Bronchial epithelial cell (primary cell): ENCODE data around the gene RAMAC. TPM values are rescaled to one million over a fixed set of nuclear protein-coding genes. Genes with fewer than 3 reads are reported as not detected.
A peak's percentile ranks its signal among the peaks of the same experiment; 100 is the strongest.

Experiments used
- DNase-seq: peaks from one replicate; pipeline ENCODE4 v3.0.0-alpha.2; 2010; ENCODE audit warnings: low read depth
- FAIRE-seq: peaks from 2 replicates; lab custom pipeline; 2011; peaks lifted over from hg19 to GRCh38; lab: Jason Lieb, UNC
- H3K27me3 ChIP-seq: 2 replicates; pipeline ENCODE4 v1.5.1; 2011; ENCODE audit warnings: low read length; ENCODE audit not compliant: control insufficient read depth, insufficient read depth
- H3K36me3 ChIP-seq: 2 replicates; pipeline ENCODE4 v1.5.1; 2011; ENCODE audit warnings: low read length; ENCODE audit not compliant: control insufficient read depth, insufficient read depth
- H3K4me3 ChIP-seq: 2 replicates; pipeline ENCODE4 v1.5.1; 2011; ENCODE audit warnings: mild to moderate bottlenecking, low read depth, low read length, control low read depth
- CTCF ChIP-seq: IDR thresholded peaks from 2 replicates; pipeline ENCODE4 v1.5.1; 2011; ENCODE audit warnings: mild to moderate bottlenecking, moderate library complexity, low read length, control low read depth, inconsistent platforms; ENCODE audit not compliant: insufficient read depth, severe bottlenecking
- total RNA-seq: library from RNA; depleted of rRNA; stranded (reverse); fragments of >200 nt; gene quantifications from 2 replicates; pipeline ENCODE4 v1.2.1, GENCODE V29; 2014

The RAMAC gene
- total RNA-seq, 1 donor from 2014 or later: 83.7 TPM

DNA sequence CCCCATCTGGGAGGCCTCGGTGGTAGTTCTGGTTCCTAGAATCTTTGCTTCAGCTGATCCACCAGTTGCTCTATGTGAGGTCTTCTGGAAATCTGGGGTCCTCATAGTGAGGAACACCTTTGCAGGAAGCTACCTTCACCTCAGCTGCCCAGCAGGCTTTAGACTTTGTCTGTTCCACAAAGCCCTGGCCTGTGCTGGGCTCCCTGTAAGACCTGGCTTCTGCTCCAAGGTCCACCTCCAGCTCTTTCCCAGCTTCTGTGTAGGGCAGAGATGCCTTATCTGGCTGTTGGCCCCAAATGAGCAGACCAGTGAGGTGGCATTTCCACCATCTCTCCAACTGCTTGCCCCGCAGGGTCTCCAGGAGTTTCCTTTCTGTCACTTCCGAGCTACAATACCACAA, 25.2 kb upstream of the RAMAC start:
- TF ChIP-seq CTCF: no peak
- DNase-seq (no peak), FAIRE-seq (no peak)
- no peak overlapping the region for H3K4me3 ChIP-seq
- no peaks in the 10 kb centered on the region for H3K36me3 ChIP-seq
- H3K27me3 ChIP-seq: no peaks in the 10 kb centered on the region

DNA sequence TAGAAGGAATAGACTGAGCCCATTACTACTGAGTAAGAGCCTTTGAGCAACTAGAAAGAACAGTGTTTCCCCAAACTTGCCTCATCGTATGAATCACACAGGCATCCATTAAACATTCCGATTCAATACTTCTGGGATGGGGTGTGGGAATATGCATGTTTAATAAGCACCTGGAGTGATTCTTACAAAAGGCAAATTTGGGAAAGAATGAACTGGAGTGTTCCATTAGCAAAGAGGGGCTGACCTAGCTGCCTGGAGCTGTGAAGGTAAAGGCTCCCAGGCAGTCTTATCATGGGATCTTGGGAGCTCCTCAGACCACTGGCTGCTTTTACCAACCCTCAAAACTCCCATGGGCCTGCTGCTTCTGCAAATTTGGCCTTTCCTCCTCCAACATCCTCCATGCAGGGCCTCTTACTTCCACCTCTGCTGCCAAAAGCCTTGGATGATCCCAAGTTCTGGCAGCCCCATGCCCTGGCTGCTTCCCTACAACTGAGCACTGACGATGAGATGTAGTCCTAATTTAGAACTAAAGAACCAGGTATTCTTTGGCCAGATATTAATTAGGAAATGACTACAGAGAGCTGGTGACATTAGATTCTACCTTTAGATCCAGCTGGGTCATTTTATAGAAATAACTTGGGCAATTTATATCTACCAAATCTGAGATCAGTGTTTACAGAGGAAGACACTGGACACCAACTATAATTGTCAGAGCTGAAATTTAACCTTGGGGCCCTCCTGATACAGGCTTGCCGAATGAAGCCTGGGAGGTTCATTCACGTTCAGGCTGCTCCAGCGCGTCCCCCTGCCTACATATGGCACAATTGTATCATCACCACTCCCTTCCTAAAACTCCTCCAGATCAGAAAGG, 22.3 kb upstream of the RAMAC start:
- DNase-seq (peak; percentile 64), FAIRE-seq (no peak)
- no peak for TF ChIP-seq CTCF
- Histone ChIP-seq H3K36me3 (no peaks in the 10 kb centered on the region), H3K27me3 (no peaks in the 10 kb centered on the region), H3K4me3 (no peak overlapping the region)

GRCh38 chr15:82964890-82965289, 21.1 kb upstream of the RAMAC start:
- Histone ChIP-seq H3K27me3 (no peaks in the 10 kb centered on the region), H3K4me3 (no peak overlapping the region), H3K36me3 (no peaks in the 10 kb centered on the region)
- FAIRE-seq: no peak
- TF ChIP-seq CTCF: no peak
- no peak for DNase-seq

DNA sequence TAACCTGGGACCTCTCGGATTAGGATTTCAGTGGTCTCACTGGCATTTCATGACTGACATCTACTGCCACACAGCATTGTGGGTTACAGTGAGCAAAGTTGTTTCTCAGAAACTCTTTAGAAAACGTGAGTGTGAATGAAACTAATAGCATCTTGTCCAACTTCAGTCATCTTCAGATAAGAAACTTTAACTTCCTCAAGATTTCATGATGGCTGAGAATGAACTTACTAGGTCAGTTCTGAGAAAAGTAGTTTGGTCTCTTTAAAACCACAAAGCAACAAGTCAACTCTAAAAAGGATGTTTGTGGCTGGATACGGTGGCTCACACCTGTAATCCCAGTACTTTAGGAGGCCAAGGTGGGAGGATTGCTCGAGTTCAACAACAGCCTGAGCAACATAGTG, 19.3 kb upstream of the RAMAC start:
- DNase-seq: no peak
- FAIRE-seq: no peak
- H3K27me3 ChIP-seq: no peaks in the 10 kb centered on the region
- no peak overlapping the region for H3K4me3 ChIP-seq
- no peak for TF ChIP-seq CTCF
- H3K36me3 ChIP-seq: no peaks in the 10 kb centered on the region

GRCh38 chr15:82968066-82968465, 17.9 kb upstream of the RAMAC start:
- Histone ChIP-seq H3K27me3 (no peaks in the 10 kb centered on the region), H3K4me3 (no peak overlapping the region), H3K36me3 (no peaks in the 10 kb centered on the region)
- FAIRE-seq: no peak
- no peak for DNase-seq
- TF ChIP-seq CTCF: no peak

- FAIRE-seq: no peak
- no peak for DNase-seq
- Histone ChIP-seq H3K36me3 (no peaks in the 10 kb centered on the region), H3K4me3 (no peak overlapping the region), H3K27me3 (no peaks in the 10 kb centered on the region)
- TF ChIP-seq CTCF: no peak
Measured at GRCh38 chr15:82969353-82969752, 16.7 kb upstream of the RAMAC start.
